HEK293 (cell line): ENCODE results near the gene ADAMTS16.

Experiments
- CTCF ChIA-PET: fragments of 350-600 bp; formaldehyde crosslinking; extraction: SDS; loops from one replicate; lab custom pipeline; 2021; ENCODE audit warnings: antibody characterized with exemption; lab: Yijun Ruan, JAX
- POLR2A ChIA-PET: fragments of 300-600 bp; formaldehyde crosslinking; extraction: SDS; loops from one replicate; lab custom pipeline; 2020; ENCODE audit warnings: antibody characterized with exemption, inconsistent platforms; lab: Yijun Ruan, JAX
- H3K27ac ChIP-seq: fragments of 200-500 bp; sonication (Bioruptor generic); 2 replicates; pipeline ENCODE4 v1.5.1; 2014; ENCODE audit warnings: low read depth, low read length, control low read depth, inconsistent platforms; ENCODE audit errors: extremely low read depth
- H3K36me3 ChIP-seq, 2 experiments: fragments of 200-500 bp in 1 of 2; sonication (Bioruptor generic) in 1 of 2; 1 replicate in 1 of 2; 2 replicates in 1 of 2; pipeline ENCODE4 v1.5.1; 2014 to 2017; ENCODE audit warnings: inconsistent platforms in 2 of 2, low read length in 2 of 2; ENCODE audit not compliant: control insufficient read depth in 2 of 2, insufficient read depth in 1 of 2
- H3K4me1 ChIP-seq: fragments of 200-500 bp; sonication (Bioruptor generic); 2 replicates; pipeline ENCODE4 v1.5.1; 2014; ENCODE audit warnings: mild to moderate bottlenecking, low read length, inconsistent platforms; ENCODE audit not compliant: control insufficient read depth, insufficient read depth
- H3K4me3 ChIP-seq: 2 replicates; pipeline ENCODE4 v1.5.1; 2011; ENCODE audit warnings: low read depth, mild to moderate bottlenecking, control low read depth, low read length, moderate library complexity
- H3K9me3 ChIP-seq: fragments of 200-500 bp; sonication (Bioruptor generic); 2 replicates; pipeline ENCODE4 v1.5.1; 2014; ENCODE audit warnings: low read depth, low read length, inconsistent platforms; ENCODE audit not compliant: control insufficient read depth, insufficient read depth
- CTCF ChIP-seq: fragments of 450-650 bp; formaldehyde crosslinking; IDR thresholded peaks from 2 replicates; pipeline ENCODE4 v1.5.1; 2016; ENCODE audit warnings: missing biosample characterization, missing genetic modification characterization
- KLF10 ChIP-seq: fragments of 450-650 bp; IDR thresholded peaks from 2 replicates; pipeline ENCODE4 v1.5.1; 2018; ENCODE audit warnings: missing biosample characterization, mild to moderate bottlenecking, missing genetic modification characterization
- MZF1 ChIP-seq: fragments of 450-650 bp; formaldehyde crosslinking; IDR thresholded peaks from 2 replicates; pipeline ENCODE4 v1.5.1; 2017; ENCODE audit warnings: missing biosample characterization, missing genetic modification characterization, borderline replicate concordance
- PRDM2 ChIP-seq: fragments of 450-650 bp; formaldehyde crosslinking; IDR thresholded peaks from 2 replicates; pipeline ENCODE4 v1.5.1; 2016; ENCODE audit warnings: missing biosample characterization, missing genetic modification characterization, borderline replicate concordance
- SETDB1 ChIP-seq: IDR thresholded peaks from one replicate; pipeline ENCODE4 v1.6.1; 2017; ENCODE audit warnings: mild to moderate bottlenecking, low read length, moderate library complexity, mixed read lengths; ENCODE audit not compliant: insufficient read length
- SP7 ChIP-seq: fragments of 450-650 bp; formaldehyde crosslinking; IDR thresholded peaks from 2 replicates; pipeline ENCODE4 v1.5.1; 2016; ENCODE audit warnings: missing biosample characterization, missing genetic modification characterization
- ZEB2 ChIP-seq: fragments of 450-650 bp; formaldehyde crosslinking; IDR thresholded peaks from 2 replicates; pipeline ENCODE4 v1.5.1; 2016; ENCODE audit warnings: missing biosample characterization, missing genetic modification characterization
- ZFP41 ChIP-seq: fragments of 450-650 bp; formaldehyde crosslinking; IDR thresholded peaks from 2 replicates; pipeline ENCODE4 v1.5.1; 2016; ENCODE audit warnings: missing biosample characterization, missing genetic modification characterization, borderline replicate concordance
- ZNF121 ChIP-seq: fragments of 450-650 bp; formaldehyde crosslinking; IDR thresholded peaks from 2 replicates; pipeline ENCODE4 v1.5.1; 2016; ENCODE audit warnings: missing biosample characterization, missing genetic modification characterization
- ZNF626 ChIP-seq: fragments of 450-650 bp; sonication (Bioruptor Pico); formaldehyde crosslinking; IDR thresholded peaks from 2 replicates; pipeline ENCODE4 v1.5.1; 2018; ENCODE audit warnings: missing biosample characterization, missing genetic modification characterization, inconsistent platforms
- ZNF692 ChIP-seq: fragments of 450-650 bp; formaldehyde crosslinking; IDR thresholded peaks from 2 replicates; pipeline ENCODE4 v1.5.1; 2016; ENCODE audit warnings: missing biosample characterization, missing genetic modification characterization
- ZNF830 ChIP-seq: fragments of 450-650 bp; IDR thresholded peaks from 2 replicates; pipeline ENCODE4 v1.5.0; 2018; ENCODE audit warnings: missing biosample characterization, missing genetic modification characterization, low read depth, mild to moderate bottlenecking, moderate library complexity

The ADAMTS16 gene

GRCh38 chr5:5092149-5092548 is 48.0 kb upstream of the ADAMTS16 start (continued):
- TF ChIP-seq PRDM2 (tag by site-specific recombination), result no peak

GRCh38 chr5:5100635-5101034 is 39.5 kb upstream of the ADAMTS16 start:
- H3K27ac ChIP-seq, result no peak overlapping the region
- no peaks in the 10 kb centered on the region for H3K36me3 ChIP-seq
- peaks cover 2% of the 10 kb centered on the region; the same call in 1 of the 2 replicates for H3K9me3 ChIP-seq
- POLR2A ChIA-PET, result no interaction called here
- CTCF ChIA-PET, result no interaction called here
- H3K4me1 ChIP-seq, result peaks cover 13% of the 10 kb centered on the region; the same call in 1 of the 2 replicates
- TF ChIP-seq SETDB1, result peak; percentile 28
- no peak for TF ChIP-seq CTCF
- no peak overlapping the region for H3K4me3 ChIP-seq

- CTCF ChIA-PET, result interaction anchor here (0.6 to 2.0 kb wide), 3 partner anchors 39 to 222 kb away, joined by 3 to 6 read pairs (median 3); no protein-coding TSS in a partner anchor
- H3K4me1 ChIP-seq, result peaks cover 13% of the 10 kb centered on the region; the same call in 1 of the 2 replicates
- POLR2A ChIA-PET, result no interaction called here
- H3K27ac ChIP-seq, result no peak overlapping the region
- no peak overlapping the region for H3K4me3 ChIP-seq
- TF ChIP-seq ZNF692 (tag by site-specific recombination), result no peak
- TF ChIP-seq ZFP41 (tag by site-specific recombination), result no peak
- no peak for TF ChIP-seq SP7 (tag by site-specific recombination)
- TF ChIP-seq MZF1 (tag by site-specific recombination), result no peak
- TF ChIP-seq ZNF830, result no peak
- TF ChIP-seq ZEB2, result no peak
- no peak for TF ChIP-seq KLF10
- TF ChIP-seq ZNF121, result no peak
- no peak for TF ChIP-seq ZNF626 (tag by site-specific recombination)
- H3K9me3 ChIP-seq, result peaks cover 2% of the 10 kb centered on the region; the same call in 1 of the 2 replicates
- no peaks in the 10 kb centered on the region for H3K36me3 ChIP-seq
Measured at GRCh38 chr5:5101676-5102075, 38.5 kb upstream of the ADAMTS16 start.
